HFF-Myc (cell line): Measurements from ENCODE around the gene CABP4.

Experiments used
- DNase-seq: peaks from one replicate; pipeline ENCODE4 v3.0.0-alpha.2; 2011; ENCODE audit warnings: low read depth; ENCODE audit errors: extremely low read depth
- H3K4me3 ChIP-seq: replicated peaks from 2 replicates; pipeline ENCODE4 v1.5.1; 2011; ENCODE audit warnings: low read depth, mild to moderate bottlenecking, control low read depth, low read length
- TF ChIP-seq, protein P1 (sequence below): IDR thresholded peaks from 2 replicates; pipeline ENCODE4 v1.5.1; 2012; ENCODE audit warnings: mild to moderate bottlenecking, low read depth, low read length, control low read depth; ENCODE audit errors: missing control alignments

The CABP4 gene

DNA sequence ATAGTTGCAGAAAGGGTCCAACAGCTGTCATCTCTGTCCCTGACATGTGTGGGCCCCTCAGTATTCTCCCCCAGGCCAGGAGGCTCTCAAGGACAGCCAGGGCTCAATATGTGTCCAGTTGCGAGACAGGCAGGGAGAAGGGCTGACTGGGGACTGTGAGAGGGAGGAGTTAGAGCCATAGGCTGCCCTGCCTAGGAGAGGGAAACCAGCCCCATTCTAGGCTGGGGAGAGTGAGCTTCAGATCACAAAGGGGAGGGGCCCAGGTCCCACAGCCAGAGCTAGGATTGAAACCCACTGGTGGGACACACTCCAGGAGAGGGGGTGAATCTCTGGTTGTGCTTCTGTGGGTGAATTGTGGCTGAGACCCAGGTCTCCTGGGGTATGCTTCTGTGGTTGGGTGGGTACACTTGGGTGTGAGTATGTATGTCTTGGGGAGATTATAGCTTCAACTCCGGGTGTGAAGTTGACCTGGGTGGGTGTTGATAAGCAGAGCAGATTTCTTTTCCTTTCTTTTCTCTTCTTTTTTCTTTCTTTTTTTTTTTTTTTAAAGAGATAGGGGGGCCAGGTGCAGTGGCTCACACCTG lies 41.8 kb upstream of the CABP4 start:
- no peak overlapping the region for H3K4me3 ChIP-seq
- TF ChIP-seq, protein P1, sequence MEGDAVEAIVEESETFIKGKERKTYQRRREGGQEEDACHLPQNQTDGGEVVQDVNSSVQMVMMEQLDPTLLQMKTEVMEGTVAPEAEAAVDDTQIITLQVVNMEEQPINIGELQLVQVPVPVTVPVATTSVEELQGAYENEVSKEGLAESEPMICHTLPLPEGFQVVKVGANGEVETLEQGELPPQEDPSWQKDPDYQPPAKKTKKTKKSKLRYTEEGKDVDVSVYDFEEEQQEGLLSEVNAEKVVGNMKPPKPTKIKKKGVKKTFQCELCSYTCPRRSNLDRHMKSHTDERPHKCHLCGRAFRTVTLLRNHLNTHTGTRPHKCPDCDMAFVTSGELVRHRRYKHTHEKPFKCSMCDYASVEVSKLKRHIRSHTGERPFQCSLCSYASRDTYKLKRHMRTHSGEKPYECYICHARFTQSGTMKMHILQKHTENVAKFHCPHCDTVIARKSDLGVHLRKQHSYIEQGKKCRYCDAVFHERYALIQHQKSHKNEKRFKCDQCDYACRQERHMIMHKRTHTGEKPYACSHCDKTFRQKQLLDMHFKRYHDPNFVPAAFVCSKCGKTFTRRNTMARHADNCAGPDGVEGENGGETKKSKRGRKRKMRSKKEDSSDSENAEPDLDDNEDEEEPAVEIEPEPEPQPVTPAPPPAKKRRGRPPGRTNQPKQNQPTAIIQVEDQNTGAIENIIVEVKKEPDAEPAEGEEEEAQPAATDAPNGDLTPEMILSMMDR = no peak
- no peak for DNase-seq

DNA sequence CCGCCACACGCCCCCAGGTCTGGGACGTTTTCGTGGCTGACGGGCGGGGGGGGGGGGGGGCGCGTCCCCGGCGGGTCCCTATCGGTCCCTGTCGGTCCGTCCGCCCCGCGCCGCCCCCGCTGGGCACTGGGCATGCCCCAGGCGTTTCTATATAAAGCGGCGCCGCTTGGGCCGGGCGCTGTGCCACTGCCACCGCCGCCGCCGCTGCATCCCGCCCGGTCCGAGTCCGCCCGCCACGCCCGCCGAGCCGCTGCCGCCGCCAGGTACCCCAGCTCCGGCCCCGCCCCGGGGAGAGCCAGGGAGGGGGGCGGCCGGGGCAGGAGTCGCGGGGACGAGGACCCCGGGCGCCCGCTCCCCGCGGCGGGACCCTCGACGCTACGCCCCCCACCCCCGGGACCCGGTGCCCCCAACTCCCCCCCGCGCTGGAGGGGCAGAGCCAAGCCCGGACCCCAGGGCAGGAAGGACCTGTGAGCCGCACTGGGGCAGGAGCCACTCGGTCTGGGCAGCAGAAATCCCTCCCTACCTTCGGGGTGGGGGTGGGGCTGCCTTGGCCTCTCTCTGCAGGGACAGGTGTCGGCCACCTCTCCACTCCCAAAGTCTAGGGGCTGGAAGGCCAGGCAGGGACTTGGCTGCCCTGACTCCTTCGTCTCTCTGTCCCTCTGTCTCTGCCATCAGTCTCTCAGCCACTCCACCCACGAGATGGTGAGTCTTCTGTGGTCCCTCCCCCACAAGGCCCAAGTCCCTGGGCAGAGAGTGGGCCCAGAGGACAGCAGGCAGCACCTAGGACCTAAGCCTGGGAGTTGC lies 39.5 kb upstream of the CABP4 start, which contains the start of gene CARNS1:
Gene CARNS1 (plus strand): TSS at position 178 of the 804 bp plus-strand sequence. CDS start 522 bp downstream, at position 700.
- no peak for DNase-seq
- TF ChIP-seq, protein P1 = no peak
- no peak within 1 kb of the TSS for H3K4me3 ChIP-seq

GRCh38 chr11:67416416-67417335 lies 38.5 kb upstream of the CABP4 start:
- TF ChIP-seq, protein P1 = no peak

DNA sequence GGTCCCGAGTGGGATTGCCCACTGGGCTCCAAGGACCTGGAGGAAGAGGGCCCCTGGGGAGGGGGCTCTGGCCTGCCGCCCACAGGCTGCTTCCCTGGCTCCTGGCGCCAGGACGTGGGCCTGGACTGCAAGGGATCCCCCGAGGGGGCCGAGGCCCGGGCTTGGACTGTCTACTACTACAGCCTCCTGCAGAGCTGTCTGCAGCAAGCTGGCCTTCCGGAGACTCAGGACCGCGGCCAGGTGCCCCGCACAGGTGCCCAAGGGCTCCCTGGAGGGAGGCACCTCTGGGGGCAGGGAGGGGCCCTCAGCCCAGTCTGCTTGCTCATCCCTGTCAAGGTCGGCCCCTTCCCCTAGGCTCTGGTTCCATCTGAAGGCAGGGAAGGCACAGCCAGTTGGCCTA lies 37.7 kb upstream of the CABP4 start:
- no peak for DNase-seq
- TF ChIP-seq, protein P1 = no peak
- H3K4me3 ChIP-seq = no peak overlapping the region

More at GRCh38 chr11:67416416-67417335, 38.5 kb upstream of the CABP4 start:
- H3K4me3 ChIP-seq = no peak overlapping the region
- no peak for DNase-seq

DNA sequence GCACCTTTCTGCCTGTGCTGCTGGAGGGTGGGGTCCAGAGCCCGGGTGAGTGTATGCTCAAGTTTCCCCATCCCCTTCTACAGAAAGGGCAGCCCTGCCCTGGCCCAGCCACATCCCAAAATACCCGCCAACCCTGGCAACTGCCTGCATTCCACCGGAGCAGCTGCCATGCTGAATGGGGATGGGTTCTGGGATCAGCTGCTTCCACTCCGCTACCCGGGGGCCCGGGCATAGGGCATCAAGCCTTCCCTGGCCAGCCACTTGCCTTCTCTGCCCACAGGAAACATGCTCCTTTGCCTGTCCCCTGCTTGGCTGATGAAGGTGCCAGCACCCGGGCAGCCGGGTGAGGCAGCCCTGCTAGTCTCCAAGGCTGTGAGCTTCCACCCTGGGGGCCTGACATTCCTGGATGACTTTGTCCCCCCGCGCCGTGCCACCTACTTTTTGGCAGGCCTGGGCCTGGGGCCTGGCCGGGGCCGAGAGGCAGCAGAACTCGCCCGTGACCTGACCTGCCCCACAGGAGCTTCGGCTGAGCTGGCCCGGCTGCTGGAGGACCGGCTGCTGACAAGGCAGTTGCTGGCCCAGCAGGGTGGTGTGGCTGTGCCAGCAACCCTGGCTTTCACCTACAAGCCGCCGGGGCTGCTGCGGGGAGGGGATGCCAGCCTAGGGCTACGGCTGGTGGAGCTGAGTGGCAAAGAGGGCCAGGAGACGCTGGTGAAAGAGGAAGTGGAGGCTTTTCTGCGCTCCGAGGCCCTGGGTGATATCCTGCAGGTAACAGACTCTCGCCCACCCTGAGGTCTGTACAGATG lies 36.5 kb upstream of the CABP4 start:
- TF ChIP-seq, protein P1 = no peak
- no peak overlapping the region for H3K4me3 ChIP-seq
- no peak for DNase-seq
